ENCODE measurements around the gene DUSP12. TPM values are rescaled to one million over a fixed set of nuclear protein-coding genes. Genes with fewer than 3 reads are reported as not detected.
A peak's percentile ranks its signal among the peaks of the same experiment; 100 is the strongest.

DUSP12 gene
- total RNA-seq, 1 donor from 2014 or later: 6.9 TPM

GRCh38 chr1:161791904-161792655 lies 42.5 kb downstream of the DUSP12 start:
- DNase-seq (no peak), ATAC-seq (ENCODE audit: poor library complexity) (no peak)
- intact Hi-C loops (cut with DNase I): loop anchor here (2.0 kb wide), 1 partner anchor 245 kb away; no protein-coding TSS in a partner anchor

GRCh38 chr1:161792740-161793139 lies 43.2 kb downstream of the DUSP12 start:
- ATAC-seq (ENCODE audit: poor library complexity) (peak; percentile 68), DNase-seq (no peak)

DNA sequence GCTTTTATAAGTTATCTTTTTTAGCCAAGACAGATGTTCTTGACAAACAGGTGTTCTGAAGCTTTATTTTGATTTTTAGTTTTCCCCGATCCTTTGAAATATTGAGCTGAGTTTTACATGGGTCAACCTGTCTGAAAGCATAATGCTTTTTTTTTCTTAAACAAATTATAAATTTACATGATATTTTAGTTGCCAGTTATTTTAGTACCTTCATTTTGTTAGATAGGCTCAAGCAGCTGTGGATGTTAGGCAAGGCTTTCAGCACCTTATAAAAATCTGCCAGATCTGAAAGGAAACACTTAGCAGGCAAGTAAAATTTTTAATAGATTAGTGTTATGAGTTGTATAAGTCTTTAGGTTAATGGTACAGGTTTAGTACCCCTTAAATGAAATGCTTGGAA lies 50.2 kb downstream of the DUSP12 start:
- ATAC-seq (ENCODE audit: poor library complexity) (no peak), DNase-seq (no peak)
- intact Hi-C loops (cut with DNase I): no loop called here

More at GRCh38 chr1:161792740-161793139, 43.2 kb downstream of the DUSP12 start:
- intact Hi-C loops (cut with DNase I): loop anchor here (2.0 kb wide), 1 partner anchor 244 kb away; no protein-coding TSS in a partner anchor

- intact Hi-C loops (cut with DNase I): no loop called here
- DNase-seq: no peak
- no peak for ATAC-seq (ENCODE audit: poor library complexity)
These were observed 52.4 kb downstream of the DUSP12 start for GRCh38 chr1:161801955-161802354.

GRCh38 chr1:161803181-161803580 lies 53.6 kb downstream of the DUSP12 start:
- DNase-seq: no peak
- ATAC-seq (ENCODE audit: poor library complexity): no peak
- intact Hi-C loops (cut with DNase I): no loop called here

DNA sequence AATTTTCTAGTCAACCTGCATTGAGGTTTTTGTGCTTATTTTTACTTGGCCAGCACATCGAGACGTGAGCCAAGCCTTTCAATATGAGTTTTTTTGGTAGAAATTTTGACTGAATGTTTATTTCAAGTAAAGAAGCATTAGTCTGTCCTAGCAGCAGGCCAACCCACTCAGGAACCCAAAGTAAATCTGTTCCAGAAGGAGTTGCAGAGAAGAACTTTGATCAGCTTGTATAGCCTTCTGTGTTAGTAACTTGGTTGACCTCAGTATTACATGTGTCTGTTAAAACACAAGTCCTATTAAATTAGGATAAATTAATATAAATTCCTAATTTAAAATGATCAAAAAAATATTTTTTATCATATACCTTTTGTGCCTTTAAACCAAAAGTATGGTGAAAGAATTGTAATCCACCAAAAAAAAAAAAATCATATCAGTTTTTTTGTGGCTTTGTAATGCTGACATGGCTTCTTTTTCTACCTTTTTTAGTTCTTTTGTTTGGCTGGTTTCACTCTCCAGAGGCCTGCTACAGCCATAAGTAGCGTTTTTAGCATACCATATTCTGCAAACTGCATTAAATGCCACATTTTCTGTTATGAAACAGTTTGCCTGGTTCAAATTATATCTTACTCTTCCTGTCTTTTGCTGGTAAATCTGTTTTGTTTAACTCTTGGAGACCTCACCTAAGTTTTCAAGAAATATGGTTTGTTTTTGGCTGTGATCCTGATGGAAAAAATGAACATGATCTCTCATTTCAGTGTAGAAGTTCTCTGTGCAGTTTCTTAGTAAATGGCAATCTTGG lies 56.0 kb downstream of the DUSP12 start:
- intact Hi-C loops (cut with DNase I): no loop called here
- DNase-seq (no peak), ATAC-seq (ENCODE audit: poor library complexity) (no peak)

Other genes with a start within 250 kb of the DUSP12 start
- 13.6 TPM for gene FCGR2A, start 244.3 kb upstream of the DUSP12 start, total RNA-seq
- 1.3 TPM for gene HSPA6, start 225.2 kb upstream of the DUSP12 start, total RNA-seq
- 23.0 TPM for gene FCGR3A, start 200.0 kb upstream of the DUSP12 start, total RNA-seq
- 1.8 TPM for gene FCGR3B, start 118.6 kb upstream of the DUSP12 start, total RNA-seq
- 17.5 TPM for gene FCGR2B, start 86.6 kb upstream of the DUSP12 start, total RNA-seq
- gene FCRLA, start 42.6 kb upstream of the DUSP12 start, total RNA-seq: not detected
- 0.19 TPM for gene FCRLB, start 28.2 kb upstream of the DUSP12 start, total RNA-seq
- gene ATF6, start 16.5 kb downstream of the DUSP12 start, total RNA-seq: 12.2 TPM